T-helper 1 cell (primary cell): ENCODE results near the gene MZT1.
A peak's percentile ranks its signal among the peaks of the same experiment; 100 is the strongest.
"Not testable (repeated sequence)": the region's sequence is repeated elsewhere in the genome, so short reads cannot be mapped to it uniquely, and the experiment has no call there.

Experiments used
- DNase-seq, 5 donors: peaks; one replicate each; pipeline ENCODE4 v3.0.0-alpha.2; 2012 to 2020
- total RNA-seq, 4 donors: gene quantifications; one replicate each; lab custom pipeline; 2026; lab: John Stamatoyannopoulos, UW

MZT1 gene
- 4.3 to 15.4 (median 10.7) reads per million in 4 donors for total RNA-seq

GRCh38 chr13:72727417-72728289 lies at the start of gene MZT1, which contains the start of gene BORA:
TSS of gene MZT1 (minus strand) at chr13:72727629. CDS start at chr13:72727602, 27 bp downstream.
TSS of gene BORA (plus strand) at chr13:72727923. CDS start at chr13:72728941, 1,018 bp downstream.
- peak; percentile 82 to 99 (median 90) for DNase-seq

GRCh38 chr13:72774019-72774418 lies 46.6 kb upstream of the MZT1 start:
- DNase-seq = no peak

GRCh38 chr13:72763411-72763810 lies 36.0 kb upstream of the MZT1 start:
- DNase-seq = no peak

DNA sequence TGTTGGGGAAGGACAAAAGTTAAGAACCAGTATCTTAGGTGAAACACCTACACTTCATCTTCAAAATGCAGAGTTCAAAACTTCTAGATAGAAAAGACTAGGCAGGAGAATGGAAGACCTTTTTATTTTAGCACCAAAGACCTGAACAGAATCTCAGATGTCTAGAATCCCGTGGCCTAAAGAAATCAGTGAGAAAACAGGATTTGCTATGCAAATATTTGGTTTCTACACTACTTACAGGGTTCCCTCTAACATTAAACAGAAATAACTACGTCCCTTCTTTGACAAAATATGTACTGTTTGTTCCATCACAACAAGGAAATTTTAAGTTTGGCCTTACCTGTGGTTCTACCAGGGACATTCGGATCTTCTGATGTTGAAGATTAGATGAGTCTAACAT lies 32.8 kb upstream of the MZT1 start:
- no peak for DNase-seq

DNA sequence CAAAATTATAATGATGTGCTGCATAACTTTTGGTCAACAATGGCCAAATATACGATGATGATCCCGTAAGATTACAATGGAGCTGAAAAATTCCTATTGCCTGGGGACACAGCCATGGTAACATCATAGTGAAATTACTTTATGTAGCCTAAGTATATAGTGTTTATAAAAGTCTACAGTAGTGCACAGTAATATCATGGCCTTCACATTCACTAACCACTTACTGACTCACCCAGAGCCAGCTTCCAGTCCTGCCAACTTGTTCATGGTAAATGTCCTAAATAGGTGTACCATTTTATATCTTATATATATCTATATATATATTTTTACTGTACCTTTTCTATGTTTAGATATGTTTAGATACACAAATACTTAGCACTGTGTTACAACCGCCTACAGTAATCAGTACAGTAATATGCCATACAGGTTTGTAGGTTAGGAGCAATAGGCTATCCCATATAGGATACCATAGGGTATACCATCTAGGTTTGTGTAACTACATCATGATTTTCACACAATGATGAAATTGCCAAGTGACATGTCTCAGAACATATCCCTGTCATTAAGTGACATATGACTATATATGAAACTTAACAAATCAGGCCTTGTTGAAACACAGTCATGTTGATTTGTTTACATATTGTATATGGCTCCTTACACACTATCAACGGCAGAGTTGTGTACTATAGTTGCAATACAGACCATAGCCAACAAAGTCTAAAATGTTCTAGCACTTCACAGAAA lies 30.5 kb upstream of the MZT1 start:
- DNase-seq = no peak

DNA sequence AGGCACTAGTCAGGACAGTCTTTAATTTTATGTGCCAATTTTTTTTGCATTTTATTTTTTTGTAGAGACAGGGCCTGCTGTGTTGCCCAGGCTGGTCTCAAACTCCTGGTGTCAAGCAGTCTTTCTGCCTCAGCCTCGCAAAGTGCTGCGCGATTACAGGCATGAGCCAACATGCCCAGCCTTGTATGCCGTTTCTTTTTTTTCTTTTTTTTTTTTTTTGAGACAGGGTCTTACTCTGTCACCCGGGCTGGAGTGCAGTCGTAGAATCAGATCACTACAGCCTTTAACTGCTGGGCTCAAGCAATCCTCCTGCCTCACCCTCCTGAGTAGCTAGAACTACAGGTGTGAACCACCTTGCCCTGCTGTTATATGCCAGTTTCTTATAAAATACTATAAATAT lies 26.7 kb upstream of the MZT1 start:
- DNase-seq = no peak

DNA sequence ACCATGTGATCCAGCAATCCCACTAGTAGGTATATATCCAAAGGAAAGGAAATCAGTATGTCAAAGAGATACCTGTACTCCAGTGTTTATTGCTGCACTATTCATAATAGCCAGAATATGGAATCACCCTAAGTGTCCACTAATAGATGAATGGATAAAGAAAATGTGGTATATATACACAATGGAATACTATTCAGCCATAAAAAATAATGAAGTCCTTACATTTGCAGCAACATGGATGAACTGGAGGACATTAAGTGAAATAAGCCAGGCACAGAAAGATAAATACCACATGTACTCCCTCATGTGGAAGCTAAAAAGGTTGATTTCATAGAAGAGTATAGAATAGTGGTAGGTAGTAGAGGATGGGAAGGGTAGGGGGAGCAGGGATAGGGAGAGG lies 23.8 kb upstream of the MZT1 start:
- no peak for DNase-seq

GRCh38 chr13:72745260-72745659 lies 17.8 kb upstream of the MZT1 start:
- DNase-seq = peak in 1 of 5 donors; percentile 17

DNA sequence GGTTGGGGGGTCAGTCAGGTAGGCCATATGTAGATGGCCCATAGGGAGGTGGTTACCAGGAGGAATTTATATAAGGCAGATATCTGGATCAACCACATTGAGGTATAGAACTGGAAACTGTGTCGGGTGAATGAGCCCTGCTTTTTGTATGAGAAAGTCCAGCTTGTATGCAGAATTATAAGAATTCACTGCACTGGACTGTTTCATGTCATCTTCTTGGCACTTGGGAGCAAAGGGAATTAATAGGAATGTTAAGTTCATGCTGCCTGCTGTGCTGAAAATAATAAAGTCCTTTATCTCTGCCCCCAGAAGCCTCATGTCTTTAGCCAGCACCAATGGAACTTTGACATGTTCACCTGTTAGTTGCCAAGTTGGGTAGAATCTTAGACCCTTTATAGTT lies 12.6 kb upstream of the MZT1 start:
- DNase-seq = no peak

DNA sequence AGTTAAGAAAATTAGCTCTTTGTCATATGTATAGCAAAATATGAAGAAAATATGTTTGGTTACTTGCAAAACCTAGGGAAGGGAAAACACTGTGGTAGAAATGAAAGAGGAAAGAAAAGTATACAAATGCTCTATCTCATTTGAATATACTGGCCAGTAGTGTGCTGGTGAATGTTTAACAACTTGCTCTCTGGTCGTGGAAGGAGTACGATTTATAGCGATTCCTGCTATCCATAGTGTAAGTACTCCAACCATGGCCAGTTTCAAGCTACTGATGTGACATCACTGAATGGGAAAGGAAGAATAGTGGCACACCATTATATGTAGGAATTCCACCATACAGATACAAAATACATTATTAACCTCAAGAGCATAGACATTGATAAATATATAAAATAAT lies 9.6 kb upstream of the MZT1 start:
- no peak for DNase-seq

- no peak for DNase-seq
Measured at GRCh38 chr13:72728290-72728605, 819 bp upstream of the MZT1 start.

DNA sequence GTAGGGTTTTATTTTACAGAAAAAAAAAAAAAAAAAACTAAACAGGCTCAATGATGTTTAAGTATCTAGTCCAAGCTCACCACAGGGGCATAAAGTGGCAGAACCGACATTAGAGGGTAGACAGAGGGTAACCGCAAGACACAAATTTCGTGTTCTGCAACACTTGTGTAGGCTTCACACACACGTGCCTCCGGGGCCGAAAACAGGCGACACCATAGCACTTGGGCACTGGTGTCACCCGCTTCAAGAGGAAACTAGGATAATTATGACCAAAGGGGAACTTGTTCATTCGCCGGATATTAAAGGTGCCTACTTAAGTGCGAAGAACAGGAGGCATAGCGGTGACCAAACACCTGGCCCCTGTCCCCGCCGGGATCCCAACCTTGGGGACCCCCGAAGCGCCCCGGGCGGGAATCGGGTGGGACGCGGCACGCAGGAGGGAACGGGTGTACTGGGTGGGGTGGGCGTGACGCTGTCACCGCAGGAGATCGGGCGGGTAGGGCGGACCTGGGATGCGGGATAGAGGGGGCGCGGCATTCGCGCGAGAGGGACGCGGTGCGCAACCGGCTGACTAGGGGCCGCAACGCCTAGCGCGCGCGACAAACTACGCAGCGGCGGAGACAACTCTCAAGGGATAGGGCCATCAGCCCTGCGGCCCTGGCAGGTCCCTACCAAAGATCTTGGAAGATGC lies 558 bp downstream of the MZT1 start:
- peak; percentile 20 to 46 (median 36) for DNase-seq

DNA sequence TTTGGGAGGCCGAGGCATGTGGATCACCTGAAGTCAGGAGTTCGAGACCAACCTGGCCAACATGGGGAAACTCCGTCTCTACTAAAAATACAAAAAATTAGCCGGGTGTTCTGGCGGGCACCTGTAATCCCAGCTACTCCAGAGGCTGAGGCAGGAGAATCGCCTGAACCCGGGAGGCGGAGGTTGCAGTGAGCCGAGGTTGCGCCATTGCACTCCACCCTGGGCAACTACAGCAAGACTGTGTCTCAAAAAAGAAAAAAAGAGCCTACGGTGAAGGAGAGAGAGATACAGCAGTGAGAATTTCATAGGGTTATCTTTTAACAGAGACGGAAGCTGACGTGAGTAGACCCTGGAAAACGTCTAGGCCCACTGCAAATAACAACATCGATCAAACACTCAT lies 1.2 kb downstream of the MZT1 start:
- not testable (repeated sequence) for DNase-seq

DNA sequence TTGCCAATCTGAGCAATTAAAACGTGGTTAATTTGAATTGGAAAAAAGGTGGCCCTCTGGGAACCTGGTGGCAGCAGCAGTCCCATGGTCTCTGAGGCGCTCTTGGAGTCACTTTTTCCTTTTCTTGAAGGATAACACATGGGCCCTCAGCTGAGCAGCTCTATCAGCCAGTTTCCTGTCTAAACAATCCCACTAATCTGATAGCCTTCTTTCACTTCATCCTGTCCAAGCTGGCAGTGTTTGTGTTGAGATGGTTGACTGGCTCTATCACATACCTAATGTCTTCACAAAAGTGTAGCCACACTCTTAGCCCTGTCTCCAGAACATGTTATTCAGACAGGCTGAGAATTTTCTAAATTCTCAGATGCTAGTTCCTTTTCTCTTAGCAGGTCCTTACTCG lies 10.7 kb downstream of the MZT1 start:
- no peak for DNase-seq

DNA sequence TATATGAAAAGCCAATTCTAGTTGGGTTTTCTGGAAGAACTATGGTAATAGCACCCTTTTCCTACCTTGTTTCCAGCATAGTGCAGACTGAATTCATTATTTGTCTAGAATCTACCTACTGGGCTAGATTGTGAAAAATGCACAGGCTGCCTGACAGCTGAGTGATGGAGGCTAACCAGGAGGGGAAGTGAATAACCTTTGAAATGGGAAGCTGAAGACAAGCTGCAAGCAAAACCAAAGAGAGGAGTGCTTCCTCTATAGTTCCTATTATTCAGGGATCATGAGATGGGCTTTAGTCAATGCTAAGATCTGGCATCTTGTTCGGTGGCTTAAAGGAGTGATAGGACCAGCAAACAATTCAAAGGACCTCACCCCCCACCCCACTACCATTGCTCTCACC lies 26.9 kb downstream of the MZT1 start:
- no peak for DNase-seq

GRCh38 chr13:72698164-72698563 lies 29.3 kb downstream of the MZT1 start:
- DNase-seq = no peak

- DNase-seq = no peak
Measured at GRCh38 chr13:72696579-72696978, 30.9 kb downstream of the MZT1 start.

DNA sequence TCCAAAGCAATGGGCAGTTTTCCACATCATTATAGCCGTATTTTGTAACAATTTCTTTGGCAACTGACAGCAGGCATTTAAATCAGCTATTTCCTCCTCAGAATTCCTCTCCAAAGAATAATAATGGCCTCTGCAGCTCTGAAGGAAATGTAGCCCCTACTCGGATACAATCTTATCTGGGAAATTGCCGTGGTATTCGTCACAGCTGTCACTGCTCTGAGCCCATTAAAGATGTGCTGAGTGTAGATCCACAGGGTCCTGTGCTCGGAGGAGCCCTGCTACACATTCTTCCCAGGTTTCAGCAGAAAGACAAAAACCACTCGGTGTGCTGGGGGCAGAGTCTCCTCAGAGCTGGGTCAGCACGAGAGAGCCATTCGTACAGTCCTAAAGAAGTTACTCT lies 33.1 kb downstream of the MZT1 start:
- DNase-seq = no peak

- DNase-seq = no peak
Measured at GRCh38 chr13:72693832-72694231, 33.6 kb downstream of the MZT1 start.

GRCh38 chr13:72692884-72693514 lies 34.4 kb downstream of the MZT1 start:
- no peak for DNase-seq

DNA sequence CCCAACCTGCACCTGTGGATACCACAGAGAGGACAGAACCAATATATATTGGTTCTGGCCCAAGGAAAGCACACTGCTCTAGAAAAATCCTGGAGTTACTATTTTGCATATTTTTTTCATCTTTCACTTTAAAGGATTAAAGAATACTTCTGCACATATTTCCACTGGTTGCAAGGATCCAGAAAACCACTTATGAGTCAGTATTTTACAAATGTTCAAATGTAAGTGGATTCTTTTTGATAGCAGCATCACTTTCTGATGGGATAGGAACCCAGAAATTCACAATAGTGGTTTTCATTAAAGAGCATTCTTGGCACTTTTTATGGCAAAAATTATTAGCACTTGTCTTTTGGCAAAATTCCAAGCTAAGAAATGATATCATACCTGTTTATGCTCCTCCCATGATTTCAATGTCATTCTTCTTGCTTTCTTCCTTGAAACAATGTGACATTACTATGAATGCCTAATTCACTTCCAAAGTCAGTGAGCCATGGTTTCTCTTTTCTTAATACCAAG lies 38.2 kb downstream of the MZT1 start:
- DNase-seq = no peak

GRCh38 chr13:72686766-72687165 lies 40.7 kb downstream of the MZT1 start:
- no peak for DNase-seq

DNA sequence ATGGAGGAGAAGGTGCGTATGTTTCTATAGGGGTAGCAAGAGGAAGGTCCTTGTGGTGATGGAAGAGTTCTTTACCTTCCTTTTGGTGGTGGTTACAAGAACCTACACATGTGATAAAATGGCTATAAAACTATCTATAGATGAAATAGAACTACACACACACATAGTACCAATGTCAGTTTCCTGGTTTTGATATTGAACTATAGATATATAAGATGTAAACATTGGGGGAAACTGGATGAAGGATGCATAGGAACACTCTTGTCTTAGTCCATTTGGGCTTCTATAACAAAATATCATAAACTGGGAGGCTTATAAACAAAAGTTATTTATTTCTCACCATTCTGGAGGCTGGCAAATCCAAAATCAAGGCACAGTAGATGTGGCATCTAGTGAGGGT lies 47.1 kb downstream of the MZT1 start:
- DNase-seq = no peak
